NCI-H2081 (cell line): ENCODE data around the gene CBL.
A peak's percentile ranks its signal among the peaks of the same experiment; 100 is the strongest.

Experiments used
- DNase-seq, 2 experiments: peaks; one replicate each; lab custom pipeline; 2025; lab: John Stamatoyannopoulos, UW

CBL gene

GRCh38 chr11:119314726-119315125, 108.6 kb downstream of the CBL start:
- DNase-seq, result no peak

GRCh38 chr11:119315131-119316015, 109.2 kb downstream of the CBL start:
- DNase-seq, result peak in 1 of 2 experiments; percentile 59

- peak; percentile 70 to 72 for DNase-seq
These were observed 110.0 kb downstream of the CBL start for GRCh38 chr11:119316016-119316728.

- DNase-seq, result peak; percentile 19 to 33
These were observed 110.8 kb downstream of the CBL start, which contains the start of gene MCAM for GRCh38 chr11:119316729-119317591. Gene MCAM, minus strand, starts transcription at chr11:119317130. Its CDS starts 29 bp downstream, at chr11:119317101.

DNA sequence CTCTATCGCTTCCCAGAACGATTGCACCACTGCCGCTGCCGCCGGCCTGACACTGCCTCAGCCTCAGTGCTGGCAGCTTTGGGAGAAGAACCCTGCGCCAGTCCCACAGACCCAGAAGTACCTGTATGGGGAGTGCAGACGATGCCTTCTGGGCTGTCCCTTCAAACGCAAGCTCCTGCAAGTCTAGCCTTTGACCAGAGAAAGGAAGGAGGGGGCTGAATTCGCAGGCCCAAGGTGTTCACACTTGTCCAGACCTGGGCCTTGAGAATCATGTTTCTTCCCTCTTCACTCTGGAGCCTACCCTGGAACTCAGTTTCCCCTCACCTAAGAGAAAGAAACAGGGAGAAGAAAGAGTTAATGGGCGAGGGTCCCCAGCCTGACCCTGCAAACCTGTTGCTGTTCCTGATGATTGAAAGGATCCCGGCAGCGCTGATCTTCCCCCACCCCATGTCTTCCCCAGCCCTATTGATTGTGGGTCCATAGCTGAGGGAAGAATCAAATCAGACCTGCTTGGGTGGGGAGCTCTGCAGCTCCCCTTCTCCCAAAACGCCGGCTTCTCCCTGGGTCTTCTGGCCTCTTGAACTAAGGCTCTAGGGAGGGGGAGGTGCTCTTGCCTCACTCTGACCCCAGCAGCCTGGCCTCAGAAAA, 111.6 kb downstream of the CBL start:
- no peak for DNase-seq

DNA sequence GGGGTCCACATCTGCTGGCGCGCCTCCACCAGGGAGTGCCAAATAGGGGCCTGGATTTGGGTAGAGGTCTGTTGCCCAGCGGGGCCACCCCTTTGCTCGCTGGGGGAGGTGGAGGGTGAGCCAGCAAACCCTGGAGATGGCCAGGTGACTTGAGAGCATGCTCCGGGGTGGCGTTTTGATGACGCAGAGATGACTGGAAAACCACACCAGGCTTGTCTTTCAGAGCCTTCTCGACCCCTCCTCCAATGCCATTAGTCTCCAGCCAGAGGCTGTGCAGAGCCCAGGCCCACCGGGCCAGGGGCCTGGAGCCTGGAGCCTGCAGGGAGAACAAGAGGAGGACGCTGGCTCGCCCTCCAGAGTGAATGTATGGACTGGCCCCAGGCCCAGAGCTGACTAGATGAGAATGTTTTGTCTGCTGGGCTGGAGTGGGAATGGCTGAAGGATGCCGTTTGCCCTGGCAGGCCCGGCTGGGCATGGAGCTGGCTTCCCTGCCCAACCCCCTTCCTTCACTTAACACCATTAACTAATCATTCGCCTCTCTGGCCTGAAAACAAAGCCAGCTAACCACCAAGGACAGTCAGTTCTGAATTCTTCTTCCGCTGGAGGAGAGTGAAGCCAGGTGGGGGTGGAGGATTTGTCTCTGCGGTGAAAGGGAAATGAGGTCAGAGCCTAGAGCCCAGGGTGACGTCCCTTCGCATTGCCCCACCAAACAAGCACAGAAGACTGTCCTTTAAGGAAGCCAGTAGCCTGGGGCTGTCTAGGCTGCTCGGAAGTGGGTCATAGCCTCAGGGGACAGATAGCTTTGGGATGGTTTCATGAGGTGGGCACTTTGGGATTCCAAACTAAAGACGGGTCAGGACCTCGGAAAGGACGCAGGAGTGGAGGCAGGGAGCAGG, 112.3 kb downstream of the CBL start:
- DNase-seq, result no peak

GRCh38 chr11:119319136-119319699, 113.1 kb downstream of the CBL start:
- no peak for DNase-seq

DNA sequence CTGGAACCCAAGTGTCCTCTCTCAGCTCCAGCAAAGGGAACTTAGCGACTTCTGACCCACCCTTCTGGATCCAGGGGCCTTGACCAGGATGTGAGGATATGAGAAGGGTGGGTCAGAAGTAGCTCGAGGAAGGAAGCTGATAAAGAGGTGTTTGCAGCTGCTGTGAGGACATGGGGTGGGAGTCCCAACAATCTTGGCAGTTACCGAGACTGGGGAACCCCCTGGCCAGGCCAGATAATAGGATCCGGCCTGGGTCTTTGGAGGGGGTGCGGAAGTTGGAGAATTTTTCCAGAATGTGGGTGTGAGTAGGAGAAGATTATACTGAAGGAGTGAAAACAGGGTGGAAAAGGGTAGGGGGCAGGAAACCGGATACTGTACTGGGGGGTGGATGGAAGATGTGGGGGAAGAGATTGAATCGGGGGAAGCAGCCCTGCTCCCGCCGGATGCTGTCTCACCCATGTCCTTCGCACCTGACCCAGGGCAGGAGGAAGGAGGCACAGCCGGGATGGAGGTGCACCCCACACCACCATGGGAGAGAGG, 113.6 kb downstream of the CBL start:
- no peak for DNase-seq

- no peak for DNase-seq
These were observed 114.2 kb downstream of the CBL start for GRCh38 chr11:119320240-119320775.

DNA sequence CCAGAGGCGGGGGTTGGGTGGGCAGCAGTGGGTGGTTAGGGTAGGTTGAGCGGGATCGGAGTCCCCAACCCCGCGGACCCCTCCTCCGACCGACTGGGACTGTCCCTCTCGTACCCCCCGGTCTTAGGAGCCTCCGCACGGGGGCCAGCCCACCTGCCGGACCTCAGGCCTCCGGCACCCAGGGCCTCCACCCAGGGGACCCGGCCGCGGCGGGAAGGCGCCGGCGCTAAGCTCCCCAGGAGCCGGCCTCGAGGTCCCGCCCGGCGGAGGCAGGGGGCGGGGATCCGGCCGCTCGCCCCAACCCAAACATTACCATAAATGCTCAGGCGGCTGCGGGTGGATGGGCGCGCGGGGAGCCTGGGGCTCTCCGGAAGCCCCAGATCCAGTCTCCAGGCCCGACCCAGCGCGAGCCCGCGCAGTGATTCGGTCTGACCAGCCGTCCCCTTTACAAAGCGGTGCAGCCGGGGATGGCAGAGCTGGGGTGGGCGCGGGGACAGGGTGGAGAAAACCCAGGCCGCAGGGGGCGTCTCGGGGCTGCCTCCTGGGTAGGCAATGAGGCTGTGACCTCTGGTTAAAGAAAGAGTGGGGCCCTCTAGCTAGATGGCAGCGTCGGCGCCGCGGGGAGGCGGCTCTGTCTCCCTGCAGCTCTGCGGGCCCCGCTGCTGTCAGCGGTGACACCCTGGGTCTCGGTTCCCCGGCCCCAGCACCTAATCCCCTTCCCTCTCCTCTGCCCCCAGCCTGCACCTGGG, 114.8 kb downstream of the CBL start:
- peak; percentile 17 to 22 for DNase-seq

DNA sequence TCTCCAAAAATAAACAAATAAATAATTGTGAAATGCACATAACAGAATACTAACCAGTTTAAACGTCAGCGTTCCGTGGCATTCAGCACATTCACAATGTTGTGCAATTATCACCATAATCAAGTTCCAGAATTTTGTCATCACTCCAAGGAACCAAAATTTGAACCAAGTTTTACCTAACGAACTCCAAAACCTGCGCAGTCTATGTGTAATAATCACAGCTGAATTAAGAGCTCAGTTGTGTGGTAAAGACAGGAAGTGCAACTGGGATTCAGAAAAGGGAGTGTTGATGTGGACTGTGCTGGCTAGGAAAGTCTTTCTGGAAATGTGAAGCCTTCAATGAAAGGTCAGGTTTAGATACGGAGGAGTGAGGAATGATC, 116.2 kb downstream of the CBL start:
- no peak for DNase-seq

- no peak for DNase-seq
These were observed 116.9 kb downstream of the CBL start for GRCh38 chr11:119322921-119323531.

DNA sequence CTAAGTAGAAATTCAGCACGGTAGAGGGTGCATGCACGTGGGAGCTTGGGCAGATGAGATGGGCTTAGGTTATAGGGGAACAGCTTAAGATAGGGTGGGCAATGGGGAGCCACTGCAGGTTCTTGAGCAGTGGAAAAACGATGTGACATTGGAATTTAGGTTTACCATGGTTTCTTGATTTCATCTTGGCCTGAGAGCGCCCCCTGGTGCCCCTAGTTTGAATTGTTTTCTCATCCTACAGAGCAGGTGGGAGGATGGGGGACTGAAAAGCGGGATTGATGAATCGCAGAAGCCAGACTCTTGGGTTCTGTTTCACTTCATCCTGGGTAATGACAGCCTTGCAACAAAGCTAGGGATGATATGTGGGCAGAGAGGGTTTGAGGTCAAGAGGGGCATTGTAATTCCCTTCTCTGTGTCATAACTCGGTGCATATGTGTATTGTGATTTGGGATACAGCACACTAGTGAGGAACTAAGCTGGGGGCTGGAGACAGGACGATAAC, 117.4 kb downstream of the CBL start:
- DNase-seq, result peak; percentile 68 to 79

- DNase-seq, result no peak
These were observed 118.0 kb downstream of the CBL start for GRCh38 chr11:119324189-119324588.

DNA sequence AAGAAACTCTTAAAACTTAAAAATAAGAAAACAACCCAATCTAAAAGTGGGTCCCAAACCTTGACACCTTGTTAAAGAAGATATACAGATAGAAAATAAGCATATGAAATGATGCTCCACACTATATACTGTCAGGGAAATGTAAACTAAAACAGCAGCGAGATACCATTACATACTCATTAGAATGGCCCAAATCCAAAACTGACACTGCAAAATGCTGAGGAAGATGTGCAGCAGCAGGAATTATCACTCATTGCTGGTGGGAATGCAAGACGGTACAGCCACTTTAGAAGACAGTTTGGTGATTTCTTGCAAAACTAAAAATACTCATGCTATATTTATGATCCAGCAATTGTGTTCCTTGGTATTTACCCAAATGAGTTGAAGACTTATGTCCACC, 123.2 kb downstream of the CBL start:
- no peak for DNase-seq

GRCh38 chr11:119330237-119330636, 124.1 kb downstream of the CBL start:
- no peak for DNase-seq

DNA sequence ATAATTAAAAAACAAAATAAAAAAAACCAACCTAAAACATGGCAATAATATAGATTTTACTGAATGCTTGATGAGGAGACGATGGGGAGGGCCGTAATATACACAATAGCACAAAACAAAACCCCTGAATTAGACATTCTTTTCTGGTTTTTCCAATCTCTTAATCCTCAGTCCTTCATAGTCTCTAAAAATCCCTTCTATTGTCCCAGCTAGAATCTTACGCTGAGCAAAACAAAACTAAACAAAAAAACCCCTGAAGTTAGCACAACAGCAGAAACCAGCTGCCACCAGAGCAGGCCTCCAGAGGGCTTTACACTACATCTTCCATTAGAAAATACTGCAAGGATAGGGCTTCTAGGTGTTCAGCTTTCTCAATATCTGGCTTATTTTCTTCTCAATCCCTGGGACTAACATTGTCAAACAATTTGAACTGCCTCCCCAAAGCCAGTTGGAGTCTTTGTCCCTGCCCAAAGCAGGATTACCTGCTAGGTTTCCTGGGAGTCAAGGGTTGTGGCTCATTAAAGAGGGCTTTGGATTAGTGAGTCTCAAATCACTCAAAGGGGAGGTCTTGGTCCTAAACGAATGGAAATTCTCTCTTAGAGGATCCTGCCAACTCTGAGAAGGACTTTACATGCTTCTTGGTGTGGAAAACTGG, 126.1 kb downstream of the CBL start:
- no peak for DNase-seq
